Keratinocyte (primary cell): ENCODE data around the gene LARGE1. TPM values are rescaled to one million over a fixed set of nuclear protein-coding genes. Genes with fewer than 3 reads are reported as not detected.

ENCODE experiments used
- DNase-seq: peaks from one replicate; pipeline ENCODE4 v3.0.0-alpha.2; 2011; ENCODE audit warnings: low read depth, missing footprints, low spot score
- FAIRE-seq: peaks from 2 replicates; lab custom pipeline; 2011; peaks lifted over from hg19 to GRCh38; lab: Jason Lieb, UNC
- H2AFZ ChIP-seq: 2 replicates; pipeline ENCODE4 v1.6.0; 2012; ENCODE audit warnings: low read length, control low read depth, inconsistent platforms; ENCODE audit not compliant: control insufficient read depth
- H3K27ac ChIP-seq: 2 replicates; pipeline ENCODE4 v1.5.1; 2011; ENCODE audit warnings: low read length; ENCODE audit not compliant: control insufficient read depth, insufficient read depth
- H3K27me3 ChIP-seq: 3 replicates; pipeline ENCODE4 v1.6.0; 2011; ENCODE audit warnings: low read length; ENCODE audit not compliant: control insufficient read depth, insufficient read depth; ENCODE audit errors: extremely low read depth
- H3K36me3 ChIP-seq, 2 experiments: 2 replicates in 1 of 2; 3 replicates in 1 of 2; pipeline ENCODE4 v1.5.1; 2011; ENCODE audit warnings: low read length in 2 of 2, mild to moderate bottlenecking in 1 of 2; ENCODE audit not compliant: control insufficient read depth in 2 of 2, insufficient read depth in 2 of 2; ENCODE audit errors: extremely low read depth in 1 of 2
- H3K4me1 ChIP-seq: 3 replicates; pipeline ENCODE4 v1.5.1; 2011; ENCODE audit warnings: low read length; ENCODE audit not compliant: control insufficient read depth, insufficient read depth; ENCODE audit errors: extremely low read depth
- H3K4me2 ChIP-seq: 3 replicates; pipeline ENCODE4 v1.6.0; 2011; ENCODE audit warnings: low read depth, low read length; ENCODE audit not compliant: control insufficient read depth, insufficient read depth; ENCODE audit errors: extremely low read depth
- H3K4me3 ChIP-seq, 3 experiments: fragments of 200-600 bp in 1 of 3; sonication (generic) in 1 of 3; 2 replicates in 2 of 3; 3 replicates in 1 of 3; pipeline ENCODE4 v1.5.1; 2011 to 2016; ENCODE audit warnings: low read length in 3 of 3, mild to moderate bottlenecking in 3 of 3, control low read depth in 2 of 3, inconsistent platforms in 1 of 3, low read depth in 1 of 3, mixed read lengths in 1 of 3, mixed run types in 1 of 3, moderate library complexity in 1 of 3; ENCODE audit not compliant: control insufficient read depth in 2 of 3, insufficient read depth in 2 of 3; ENCODE audit errors: extremely low read depth in 1 of 3
- H3K79me2 ChIP-seq: 2 replicates; pipeline ENCODE4 v1.6.0; 2012; ENCODE audit warnings: low read length; ENCODE audit not compliant: control insufficient read depth, insufficient read depth
- H3K9ac ChIP-seq: 3 replicates; pipeline ENCODE4 v1.6.0; 2011; ENCODE audit warnings: low read length; ENCODE audit not compliant: control insufficient read depth, insufficient read depth; ENCODE audit errors: extremely low read depth
- H3K9me1 ChIP-seq: 3 replicates; pipeline ENCODE4 v1.6.0; 2011; ENCODE audit warnings: low read length; ENCODE audit not compliant: control insufficient read depth, insufficient read depth; ENCODE audit errors: extremely low read depth
- H3K9me3 ChIP-seq: 2 replicates; pipeline ENCODE4 v1.5.1; 2012; ENCODE audit warnings: low read depth, low read length; ENCODE audit not compliant: control insufficient read depth
- H4K20me1 ChIP-seq: 3 replicates; pipeline ENCODE4 v1.6.0; 2011; ENCODE audit warnings: low read length; ENCODE audit not compliant: control insufficient read depth, insufficient read depth; ENCODE audit errors: extremely low read depth
- CTCF ChIP-seq, 3 experiments: IDR thresholded peaks in 1 of 3; conservative IDR thresholded peaks in 1 of 3; optimal IDR thresholded peaks in 1 of 3; 2 replicates in 2 of 3; 3 replicates in 1 of 3; pipeline versions ENCODE3 to v1.5.1; 2011; ENCODE audit warnings: low read length in 3 of 3, mild to moderate bottlenecking in 3 of 3, moderate library complexity in 2 of 3, control low read depth in 1 of 3, inconsistent platforms in 1 of 3; ENCODE audit not compliant: insufficient read depth in 2 of 3; ENCODE audit errors: extremely low read depth in 1 of 3
- EZH2 ChIP-seq: IDR thresholded peaks from one replicate; pipeline ENCODE4 v1.6.1; 2012; ENCODE audit warnings: inconsistent platforms, mild to moderate bottlenecking, low read length, moderate library complexity
- dilution Hi-C: fragments of 300-500 bp; cut with MboI; formaldehyde crosslinking; loops from one replicate; pipeline ENCODE4 v1.7.0; 2020; ENCODE audit warnings: low sequenced_read_pairs; ENCODE audit not compliant: extremely low pct_ligation_motif_present
- polyA plus RNA-seq, 5 experiments: library from polyadenylated mRNA; depleted of rRNA in 3 of 5; stranded (reverse) in 3 of 5; stranded (forward) in 1 of 5; unstranded in 1 of 5; fragments of >200 nt; gene quantifications; 1 replicate in 1 of 5; 2 replicates in 3 of 5; 3 replicates in 1 of 5; pipeline versions ENCODE4 v1.2.1 to v1.2.3, GENCODE V29; 2011 to 2012; ENCODE audit warnings: missing spikeins in 2 of 5, low read depth in 1 of 5, low replicate concordance in 1 of 5

Gene LARGE1
- polyA plus RNA-seq, 1 donor (not counting 4 experiments of a cell fraction or from before 2014, with no cell fraction given), result 4.5 TPM

GRCh38 chr22:33393432-33393831 lies 526.8 kb downstream of the LARGE1 start:
- no peak overlapping the region for H3K4me3 ChIP-seq
- H3K79me2 ChIP-seq, result no peaks in the 10 kb centered on the region
- no peaks in the 10 kb centered on the region for H4K20me1 ChIP-seq
- H2AFZ ChIP-seq, result no peak overlapping the region
- no peaks in the 10 kb centered on the region for H3K4me1 ChIP-seq
- no peak overlapping the region for H3K9ac ChIP-seq
- FAIRE-seq (no peak), DNase-seq (no peak)
- no peak overlapping the region for H3K27ac ChIP-seq
- H3K27me3 ChIP-seq, result no peaks in the 10 kb centered on the region
- TF ChIP-seq CTCF (optimal IDR thresholded peaks at IDR 0.05 in 1 of 3, IDR thresholded peaks at IDR 0.05 in 1 of 3, conservative IDR thresholded peaks at IDR 0.05 in 1 of 3; ENCODE audit: extremely low read depth in 1 of 3, insufficient read depth in 2 of 3, low read length in 3 of 3), result no peak
- TF ChIP-seq EZH2, result no peak
- H3K9me3 ChIP-seq, result no peaks in the 10 kb centered on the region
- no peak overlapping the region for H3K4me2 ChIP-seq
- no peaks in the 10 kb centered on the region for H3K36me3 ChIP-seq
- dilution Hi-C loops, result no loop called here
- no peaks in the 10 kb centered on the region for H3K9me1 ChIP-seq

- H3K4me3 ChIP-seq, result no peak overlapping the region
- H3K9me1 ChIP-seq, result no peaks in the 10 kb centered on the region
- no peak for FAIRE-seq
- H3K4me1 ChIP-seq, result no peaks in the 10 kb centered on the region
- dilution Hi-C loops, result no loop called here
- no peaks in the 10 kb centered on the region for H4K20me1 ChIP-seq
- H3K9ac ChIP-seq, result no peak overlapping the region
- no peaks in the 10 kb centered on the region for H3K36me3 ChIP-seq
- TF ChIP-seq EZH2, result no peak
- TF ChIP-seq CTCF (optimal IDR thresholded peaks at IDR 0.05 in 1 of 3, IDR thresholded peaks at IDR 0.05 in 1 of 3, conservative IDR thresholded peaks at IDR 0.05 in 1 of 3; ENCODE audit: extremely low read depth in 1 of 3, insufficient read depth in 2 of 3, low read length in 3 of 3), result no peak
- no peak for DNase-seq
- no peaks in the 10 kb centered on the region for H3K9me3 ChIP-seq
- no peak overlapping the region for H3K4me2 ChIP-seq
- H3K27me3 ChIP-seq, result no peaks in the 10 kb centered on the region
- H2AFZ ChIP-seq, result no peak overlapping the region
- no peak overlapping the region for H3K27ac ChIP-seq
- H3K79me2 ChIP-seq, result no peaks in the 10 kb centered on the region
These were observed 529.0 kb downstream of the LARGE1 start for GRCh38 chr22:33391298-33391697.
